NCI-H226 (cell line): ENCODE measurements around the gene MTTP.

Experiments
- DNase-seq: peaks from one replicate; pipeline ENCODE4 v3.0.0-alpha.2; 2015

Gene MTTP

DNA sequence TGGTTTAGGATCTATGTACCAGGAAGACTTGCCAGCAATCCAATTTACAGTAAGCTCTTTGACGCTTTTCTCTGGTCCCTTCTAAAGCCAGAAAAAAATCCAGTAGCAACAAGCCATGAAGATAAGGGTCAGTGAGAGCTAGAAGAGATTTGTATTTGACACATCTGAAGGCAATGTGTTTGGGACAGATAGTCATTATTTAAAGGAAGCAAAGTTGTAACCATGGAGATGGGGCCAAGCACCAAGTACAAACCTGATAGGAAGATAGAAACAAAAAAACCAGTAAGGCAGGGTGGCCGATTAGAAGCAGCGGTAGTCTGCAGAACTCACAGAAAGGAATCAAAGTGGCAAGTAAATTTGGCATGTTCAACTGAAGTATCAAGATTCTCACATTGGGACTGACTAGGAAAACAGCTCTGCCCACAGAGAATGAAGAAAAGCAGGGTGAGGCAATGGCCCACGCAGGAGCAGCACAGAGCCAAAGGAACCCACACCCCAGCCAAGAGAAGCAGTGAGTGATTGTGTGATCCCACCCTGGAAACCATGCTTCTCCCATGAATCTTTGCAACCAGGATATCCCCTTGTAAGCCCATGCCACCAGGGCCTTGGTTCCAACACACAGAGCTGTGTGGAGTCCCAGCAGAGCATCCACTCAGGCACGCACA, 95.9 kb downstream of the MTTP start:
- DNase-seq: no peak
